Fibroblast of mammary gland (primary cell): Measurements from ENCODE around the gene DCAF7.
A peak's percentile ranks its signal among the peaks of the same experiment; 100 is the strongest.

Source experiments
- DNase-seq: peaks from one replicate; pipeline ENCODE4 v3.0.0-alpha.2; 2010; ENCODE audit warnings: low read depth
- H3K4me3 ChIP-seq: 2 replicates; pipeline ENCODE4 v1.5.1; 2011; ENCODE audit warnings: low read depth, mild to moderate bottlenecking, low read length, moderate library complexity; ENCODE audit not compliant: control insufficient read depth
- TF ChIP-seq, protein P1 (sequence below): conservative IDR thresholded peaks from 2 replicates; pipeline ENCODE4 v1.5.1; 2011; ENCODE audit warnings: low read depth, low read length, inconsistent platforms; ENCODE audit not compliant: control insufficient read depth, insufficient read depth

Gene DCAF7

DNA sequence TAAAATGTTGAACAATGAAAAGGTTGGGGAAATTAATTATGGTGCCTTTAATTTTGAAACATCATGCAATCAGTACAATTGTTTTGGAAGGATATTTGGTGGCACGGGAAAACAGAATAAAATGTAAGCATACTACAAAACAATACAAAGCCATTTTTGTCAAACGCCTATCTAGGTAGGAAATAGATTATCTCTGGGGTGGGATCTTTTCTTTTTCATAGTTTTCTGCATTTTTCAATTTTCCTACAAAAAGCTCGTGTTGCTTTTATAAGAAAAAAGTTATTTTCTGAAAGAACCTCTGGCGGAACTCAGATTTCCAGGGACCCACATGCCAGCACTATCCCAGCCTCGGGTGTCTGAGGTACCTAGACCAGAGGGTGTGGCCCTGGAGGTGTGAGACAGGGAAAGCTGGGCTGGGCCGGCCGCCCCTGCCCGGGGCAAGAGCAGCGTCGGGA, 71.0 kb downstream of the DCAF7 start:
- TF ChIP-seq, protein P1, sequence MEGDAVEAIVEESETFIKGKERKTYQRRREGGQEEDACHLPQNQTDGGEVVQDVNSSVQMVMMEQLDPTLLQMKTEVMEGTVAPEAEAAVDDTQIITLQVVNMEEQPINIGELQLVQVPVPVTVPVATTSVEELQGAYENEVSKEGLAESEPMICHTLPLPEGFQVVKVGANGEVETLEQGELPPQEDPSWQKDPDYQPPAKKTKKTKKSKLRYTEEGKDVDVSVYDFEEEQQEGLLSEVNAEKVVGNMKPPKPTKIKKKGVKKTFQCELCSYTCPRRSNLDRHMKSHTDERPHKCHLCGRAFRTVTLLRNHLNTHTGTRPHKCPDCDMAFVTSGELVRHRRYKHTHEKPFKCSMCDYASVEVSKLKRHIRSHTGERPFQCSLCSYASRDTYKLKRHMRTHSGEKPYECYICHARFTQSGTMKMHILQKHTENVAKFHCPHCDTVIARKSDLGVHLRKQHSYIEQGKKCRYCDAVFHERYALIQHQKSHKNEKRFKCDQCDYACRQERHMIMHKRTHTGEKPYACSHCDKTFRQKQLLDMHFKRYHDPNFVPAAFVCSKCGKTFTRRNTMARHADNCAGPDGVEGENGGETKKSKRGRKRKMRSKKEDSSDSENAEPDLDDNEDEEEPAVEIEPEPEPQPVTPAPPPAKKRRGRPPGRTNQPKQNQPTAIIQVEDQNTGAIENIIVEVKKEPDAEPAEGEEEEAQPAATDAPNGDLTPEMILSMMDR, result no peak
- DNase-seq, result no peak
- peak overlapping the region; percentile 71 for H3K4me3 ChIP-seq

GRCh38 chr17:63621684-63622573, 71.7 kb downstream of the DCAF7 start, which contains the start of gene MAP3K3:
Gene MAP3K3 (plus strand): TSS chr17:63622417. CDS start chr17:63622760, 343 bp downstream.
- peak within 1 kb of the TSS; percentile 71 for H3K4me3 ChIP-seq
- DNase-seq, result peak; percentile 100
- TF ChIP-seq, protein P1, result no peak

DNA sequence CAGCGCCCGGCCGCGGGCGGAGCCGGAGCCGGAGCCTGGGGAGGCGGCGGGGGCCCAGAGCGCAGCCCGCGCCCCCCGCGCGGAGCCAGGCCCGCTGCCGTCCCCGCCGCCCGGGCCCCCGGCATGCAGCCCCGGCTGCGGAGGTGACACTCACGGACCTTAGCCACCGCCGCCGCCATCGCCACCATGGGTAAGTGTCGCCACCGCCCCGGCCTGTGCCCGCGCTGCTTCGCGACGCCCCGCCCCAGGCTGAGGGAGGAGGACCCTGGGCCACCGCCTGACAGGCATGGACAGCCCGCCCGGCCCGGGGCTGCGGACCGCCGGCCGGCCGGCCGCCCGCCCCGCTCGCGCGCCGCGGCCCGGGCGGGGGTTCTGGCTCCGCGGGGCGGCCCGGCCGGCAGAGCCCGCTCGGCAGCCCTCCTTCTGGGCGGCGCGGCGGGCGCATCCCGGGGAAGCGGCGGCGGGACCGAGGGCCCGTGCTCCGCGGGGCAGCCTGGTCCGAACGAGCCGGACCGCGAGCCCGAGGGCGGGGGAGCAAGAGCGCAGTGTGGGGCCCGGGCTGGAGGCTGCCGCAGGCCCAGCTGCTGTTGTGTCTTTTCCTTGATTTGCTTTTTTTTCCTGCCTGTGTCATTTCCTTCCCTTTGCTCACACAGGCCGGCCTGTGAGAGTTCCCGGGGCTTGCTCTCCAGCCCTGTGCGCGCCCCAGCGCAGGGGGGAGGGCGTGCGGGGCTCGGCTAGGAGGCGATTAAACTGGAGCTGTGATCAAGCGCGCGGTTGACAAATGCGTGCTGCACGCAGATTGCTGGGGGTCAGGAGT, 72.5 kb downstream of the DCAF7 start:
- peak overlapping the region; percentile 70 for H3K4me3 ChIP-seq
- DNase-seq, result peak; percentile 54
- TF ChIP-seq, protein P1, result no peak

DNA sequence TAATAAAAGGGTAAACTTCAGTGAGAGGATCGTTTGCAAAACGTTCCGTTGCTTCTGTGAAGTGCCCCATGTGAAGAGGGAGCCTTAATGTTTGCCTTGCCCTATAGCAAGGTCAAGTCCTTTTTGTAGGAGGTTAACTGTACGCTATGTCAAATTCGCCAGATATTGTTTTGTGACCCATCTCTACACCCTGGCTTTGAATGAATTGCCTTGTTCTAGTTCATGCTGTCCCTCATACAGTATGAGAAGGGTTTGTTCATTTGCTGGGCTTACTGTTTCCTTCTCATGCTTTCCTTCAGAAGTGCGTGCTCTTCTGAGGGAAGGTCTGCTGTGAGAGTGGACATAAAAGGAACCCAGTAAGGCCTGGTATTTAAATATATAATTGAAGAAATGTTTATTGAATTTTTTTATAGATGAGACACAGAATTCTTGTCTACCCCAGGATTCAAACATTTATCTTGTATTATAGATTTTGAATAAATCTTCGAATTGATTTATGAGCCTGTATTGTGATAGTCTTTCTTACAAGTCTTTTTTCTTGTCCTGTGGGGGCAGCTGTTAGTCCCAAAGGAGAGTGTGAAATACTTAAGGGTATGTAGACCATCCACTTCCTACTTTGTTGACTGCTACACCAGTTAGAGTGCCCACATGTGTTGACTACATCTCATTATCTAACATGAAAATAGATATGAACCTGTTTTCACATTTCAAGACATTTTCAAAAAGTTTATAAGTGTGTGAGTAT, 73.7 kb downstream of the DCAF7 start:
- DNase-seq, result no peak
- TF ChIP-seq, protein P1, result no peak
- peak overlapping the region; percentile 70 for H3K4me3 ChIP-seq

GRCh38 chr17:63624531-63624880, 74.2 kb downstream of the DCAF7 start:
- DNase-seq, result no peak
- no peak overlapping the region for H3K4me3 ChIP-seq
- TF ChIP-seq, protein P1, result no peak

DNA sequence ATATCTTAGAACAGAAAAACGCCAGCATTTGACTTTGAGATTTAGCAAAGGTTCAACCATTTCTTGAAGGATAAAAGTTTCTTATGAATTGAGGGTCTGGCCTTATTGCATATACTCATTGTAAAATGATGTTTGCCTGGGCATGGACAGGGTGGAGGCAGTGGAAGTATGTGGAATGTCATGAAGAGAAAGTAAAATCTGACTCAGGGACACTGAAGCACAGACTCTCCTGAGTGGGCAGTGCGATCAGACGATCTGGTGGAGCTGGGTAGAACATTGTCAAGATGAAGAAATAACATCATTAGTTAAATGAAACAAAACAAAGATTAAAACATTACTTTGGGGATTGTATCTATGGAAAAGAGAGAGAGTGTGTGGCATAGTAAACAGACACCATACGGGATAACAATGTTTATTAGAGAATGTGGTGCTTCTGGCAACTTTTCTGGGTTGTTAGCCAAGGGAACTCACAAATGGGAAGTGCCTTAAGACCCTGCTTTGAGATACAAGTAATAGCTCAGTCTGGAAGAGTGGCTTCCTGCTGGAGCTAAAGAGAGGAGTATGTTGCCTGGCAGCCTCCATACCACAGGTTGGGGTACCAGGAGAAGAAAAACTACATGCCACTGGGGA, 76.4 kb downstream of the DCAF7 start:
- DNase-seq, result peak; percentile 22
- no peak overlapping the region for H3K4me3 ChIP-seq
- TF ChIP-seq, protein P1, result no peak
